Mesothelial cell of epicardium (in vitro differentiated cells): ENCODE results near the gene FAM114A2. TPM values are rescaled to one million over a fixed set of nuclear protein-coding genes. Genes with fewer than 3 reads are reported as not detected.

Experiments used
- DNase-seq, 2 experiments: peaks; one replicate each; pipeline ENCODE4 v3.0.0; 2021; ENCODE audit warnings: low spot score in 2 of 2; ENCODE audit not compliant: unreplicated experiment in 2 of 2
- H3K27ac Mint-ChIP-seq: 2 replicates; pipeline ENCODE4 v1.8.0; 2021; ENCODE audit warnings: mixed read lengths
- H3K27me3 Mint-ChIP-seq: 2 replicates; pipeline ENCODE4 v1.8.0; 2021; ENCODE audit warnings: low read depth, mixed read lengths
- H3K36me3 Mint-ChIP-seq: 2 replicates; pipeline ENCODE4 v1.8.0; 2021; ENCODE audit warnings: mixed read lengths
- H3K4me1 Mint-ChIP-seq: 2 replicates; pipeline ENCODE4 v1.8.0; 2021; ENCODE audit warnings: mixed read lengths
- H3K4me3 Mint-ChIP-seq: 2 replicates; pipeline ENCODE4 v1.8.0; 2021; ENCODE audit warnings: mild to moderate bottlenecking, moderate library complexity, mixed read lengths
- H3K9me3 Mint-ChIP-seq: 2 replicates; pipeline ENCODE4 v1.8.0; 2021; ENCODE audit warnings: mixed read lengths
- CTCF ChIP-seq: fragments of 200-600 bp; sonication (generic); IDR thresholded peaks from one replicate; pipeline ENCODE4 v1.5.0; 2021; ENCODE audit warnings: antibody characterized with exemption; ENCODE audit not compliant: unreplicated experiment
- total RNA-seq: library from RNA; stranded (reverse); gene quantifications from 3 replicates; pipeline ENCODE4 v1.2.1, GENCODE V29; 2021

The FAM114A2 gene
- total RNA-seq, 1 donor from 2014 or later: 29.2 TPM

DNA sequence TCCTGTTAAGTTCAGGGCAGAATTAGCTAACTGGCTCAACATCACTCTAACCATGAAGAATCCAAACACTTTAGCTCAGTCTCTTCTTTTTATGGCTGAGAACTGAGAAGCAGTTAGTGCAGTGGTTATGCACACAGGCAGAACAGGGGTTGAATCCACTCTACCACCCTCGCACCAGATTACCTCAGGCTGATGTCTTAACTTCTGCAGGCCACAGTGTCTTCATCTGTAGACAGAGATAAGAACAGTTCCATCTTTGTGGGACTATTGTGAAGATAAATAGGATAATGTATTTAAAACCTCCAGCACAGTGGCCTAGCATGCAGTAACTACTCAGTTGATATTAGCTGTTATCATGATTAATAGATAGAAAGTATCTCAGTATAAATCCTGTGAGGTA, 54.8 kb downstream of the FAM114A2 start:
- Mint-ChIP-seq H3K36me3 (no peaks in the 10 kb centered on the region), H3K4me1 (peaks cover 8% of the 10 kb centered on the region), H3K9me3 (no peaks in the 10 kb centered on the region), H3K4me3 (no peak overlapping the region), H3K27me3 (peaks cover 3% of the 10 kb centered on the region), H3K27ac (no peak overlapping the region)
- TF ChIP-seq CTCF: no peak
- no peak for DNase-seq

DNA sequence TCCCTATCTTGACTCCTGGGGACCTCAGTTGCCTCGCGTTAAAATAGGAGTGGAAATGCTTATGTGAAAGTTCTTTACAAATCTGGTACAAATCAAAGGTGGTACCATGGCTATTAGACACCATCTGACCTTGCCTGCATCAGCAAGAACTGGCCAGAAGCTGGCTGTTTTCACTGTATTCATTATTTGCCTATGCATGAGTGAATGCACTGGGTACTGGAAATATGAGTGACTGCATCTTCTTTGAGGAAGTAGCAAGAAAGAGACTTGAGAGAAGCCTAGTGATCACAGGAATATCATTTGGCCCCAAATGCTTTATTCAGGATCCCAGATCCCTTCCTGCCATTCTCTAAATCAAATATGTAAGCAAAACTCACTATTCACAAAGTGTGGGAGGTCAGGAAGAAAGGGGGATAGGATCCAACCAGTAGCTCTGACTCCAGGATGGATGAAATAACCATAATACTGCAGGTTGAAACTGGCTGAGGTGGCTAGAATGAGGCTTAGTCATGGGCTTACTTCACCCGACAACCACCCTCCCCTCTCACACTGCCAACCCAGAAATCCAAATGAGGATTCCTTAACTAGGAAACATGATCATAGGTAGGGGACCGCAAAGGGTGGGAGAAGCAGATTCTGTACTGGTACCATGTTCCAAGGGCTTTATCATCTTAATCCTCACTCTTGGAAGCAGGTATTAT, 56.7 kb downstream of the FAM114A2 start:
- H3K27me3 Mint-ChIP-seq: peaks cover 3% of the 10 kb centered on the region

GRCh38 chr5:153979028-153979783, 59.5 kb downstream of the FAM114A2 start:
- TF ChIP-seq CTCF: no peak
- Mint-ChIP-seq H3K4me3 (no peak overlapping the region), H3K36me3 (no peaks in the 10 kb centered on the region), H3K9me3 (no peaks in the 10 kb centered on the region), H3K4me1 (peaks cover 30% of the 10 kb centered on the region), H3K27ac (no peak overlapping the region), H3K27me3 (peaks cover 19% of the 10 kb centered on the region)
- DNase-seq: peak in 1 of 2 experiments; percentile 39

More for the DNA sequence above, 56.7 kb downstream of the FAM114A2 start:
- no peak for DNase-seq
- H3K27ac Mint-ChIP-seq: no peak overlapping the region
- peaks cover 20% of the 10 kb centered on the region for H3K4me1 Mint-ChIP-seq
- no peaks in the 10 kb centered on the region for H3K36me3 Mint-ChIP-seq
- no peaks in the 10 kb centered on the region for H3K9me3 Mint-ChIP-seq
- H3K4me3 Mint-ChIP-seq: no peak overlapping the region
- no peak for TF ChIP-seq CTCF

GRCh38 chr5:153974813-153975163, 63.9 kb downstream of the FAM114A2 start:
- TF ChIP-seq CTCF: no peak
- DNase-seq: no peak
- Mint-ChIP-seq H3K27ac (no peak overlapping the region), H3K9me3 (no peaks in the 10 kb centered on the region), H3K4me3 (no peak overlapping the region), H3K27me3 (peaks cover 22% of the 10 kb centered on the region), H3K36me3 (no peaks in the 10 kb centered on the region), H3K4me1 (peaks cover 31% of the 10 kb centered on the region)

GRCh38 chr5:153974131-153974812, 64.4 kb downstream of the FAM114A2 start:
- no peak overlapping the region for H3K27ac Mint-ChIP-seq
- peaks cover 28% of the 10 kb centered on the region for H3K4me1 Mint-ChIP-seq
- H3K4me3 Mint-ChIP-seq: no peak overlapping the region
- no peak for DNase-seq
- H3K36me3 Mint-ChIP-seq: no peaks in the 10 kb centered on the region
- no peaks in the 10 kb centered on the region for H3K9me3 Mint-ChIP-seq
- peak; percentile 68 for TF ChIP-seq CTCF
- peaks cover 23% of the 10 kb centered on the region for H3K27me3 Mint-ChIP-seq
